ENCODE measurements around the gene ZNF622. TPM values are rescaled to one million over a fixed set of nuclear protein-coding genes. Genes with fewer than 3 reads are reported as not detected.

ZNF622 gene
- total RNA-seq, 2 experiments from 2014 or later, result 52.5 to 54.1 TPM

GRCh38 chr5:16418471-16418922 is 47.1 kb downstream of the ZNF622 start:
- Histone ChIP-seq H3K36me3 (ENCODE audit: insufficient read depth, low read length) (no peaks in the 10 kb centered on the region), H3K4me3 (ENCODE audit: low read length) (no peak overlapping the region), H3K9me3 (ENCODE audit: control insufficient read depth in 1 of 2, insufficient read depth in 1 of 2, low read length in 2 of 2) (no peaks in the 10 kb centered on the region), H3K27me3 (ENCODE audit: control insufficient read depth in 1 of 2, insufficient read depth in 2 of 2, low read length in 2 of 2) (peaks cover 0 to 6% of the 10 kb centered on the region in 2 experiments), H3K4me1 (ENCODE audit: insufficient read depth, low read length) (no peaks in the 10 kb centered on the region), H3K27ac (ENCODE audit: low read depth in 1 of 2, low read length in 2 of 2) (no peak overlapping the region)
- Mint-ChIP-seq H3K27me3 (peaks cover 10% of the 10 kb centered on the region), H3K4me1 (ENCODE audit: low read depth) (no peaks in the 10 kb centered on the region), H3K27ac (no peak overlapping the region), H3K4me3 (no peak overlapping the region), H3K36me3 (ENCODE audit: low read depth) (no peaks in the 10 kb centered on the region), H3K9me3 (no peaks in the 10 kb centered on the region)
- DNase-seq, result no peak
- ATAC-seq (ENCODE audit: poor library complexity), result no peak
- ChIA-PET POLR2A (no interaction called here), CTCF (no interaction called here)
- intact Hi-C loops (cut with DNase I, micrococcal nuclease), result no loop called here
- TF ChIP-seq CTCF (IDR thresholded peaks at IDR 0.05), result no peak

GRCh38 chr5:16417398-16418074 is 48.1 kb downstream of the ZNF622 start:
- Mint-ChIP-seq H3K27me3 (peaks cover under 1% of the 10 kb centered on the region), H3K4me1 (ENCODE audit: low read depth) (no peaks in the 10 kb centered on the region), H3K36me3 (ENCODE audit: low read depth) (no peaks in the 10 kb centered on the region), H3K9me3 (no peaks in the 10 kb centered on the region), H3K27ac (no peak overlapping the region), H3K4me3 (no peak overlapping the region)
- no peak for ATAC-seq (ENCODE audit: poor library complexity)
- intact Hi-C loops (cut with DNase I, micrococcal nuclease), result no loop called here
- no peak for TF ChIP-seq CTCF (IDR thresholded peaks at IDR 0.05)
- ChIA-PET POLR2A (no interaction called here), CTCF (no interaction called here)
- Histone ChIP-seq H3K4me1 (ENCODE audit: insufficient read depth, low read length) (no peaks in the 10 kb centered on the region), H3K36me3 (ENCODE audit: insufficient read depth, low read length) (no peaks in the 10 kb centered on the region), H3K4me3 (ENCODE audit: low read length) (no peak overlapping the region), H3K9me3 (ENCODE audit: control insufficient read depth in 1 of 2, insufficient read depth in 1 of 2, low read length in 2 of 2) (no peaks in the 10 kb centered on the region), H3K27me3 (ENCODE audit: control insufficient read depth in 1 of 2, insufficient read depth in 2 of 2, low read length in 2 of 2) (peaks cover 0 to 6% of the 10 kb centered on the region in 2 experiments), H3K27ac (ENCODE audit: low read depth in 1 of 2, low read length in 2 of 2) (no peak overlapping the region)
- no peak for DNase-seq

GRCh38 chr5:16414861-16415260 is 50.7 kb downstream of the ZNF622 start:
- Histone ChIP-seq H3K27ac (ENCODE audit: low read depth in 1 of 2, low read length in 2 of 2) (no peak overlapping the region), H3K36me3 (ENCODE audit: insufficient read depth, low read length) (no peaks in the 10 kb centered on the region), H3K27me3 (ENCODE audit: control insufficient read depth in 1 of 2, insufficient read depth in 2 of 2, low read length in 2 of 2) (peaks cover 0 to 6% of the 10 kb centered on the region in 2 experiments), H3K4me3 (ENCODE audit: low read length) (no peak overlapping the region), H3K9me3 (ENCODE audit: control insufficient read depth in 1 of 2, insufficient read depth in 1 of 2, low read length in 2 of 2) (no peaks in the 10 kb centered on the region), H3K4me1 (ENCODE audit: insufficient read depth, low read length) (no peaks in the 10 kb centered on the region)
- TF ChIP-seq CTCF (IDR thresholded peaks at IDR 0.05), result no peak
- Mint-ChIP-seq H3K27ac (no peak overlapping the region), H3K36me3 (ENCODE audit: low read depth) (no peaks in the 10 kb centered on the region), H3K4me3 (no peak overlapping the region), H3K27me3 (peaks cover 13% of the 10 kb centered on the region), H3K4me1 (ENCODE audit: low read depth) (no peaks in the 10 kb centered on the region), H3K9me3 (no peaks in the 10 kb centered on the region)
- POLR2A ChIA-PET, result no interaction called here
- no peak for DNase-seq
- ATAC-seq (ENCODE audit: poor library complexity), result no peak
- CTCF ChIA-PET, result no interaction called here
- intact Hi-C loops (cut with DNase I, micrococcal nuclease), result no loop called here

Measured in CD4-positive, alpha-beta T cell (primary cell).